ENCODE results near the gene SLC22A7.

The SLC22A7 gene

GRCh38 chr6:43278524-43279078 is 19.5 kb upstream of the SLC22A7 start:
- no peak for DNase-seq (ENCODE audit: insufficient read length, low spot score)
- FAIRE-seq: peak; percentile 50
- TF ChIP-seq TAF1 (IDR thresholded peaks at IDR 0.05; ENCODE audit: low read depth, low read length) (no peak), POLR2A (IDR thresholded peaks at IDR 0.05; ENCODE audit: low read depth, low read length) (no peak), SPI1 (IDR thresholded peaks at IDR 0.05; ENCODE audit: low read depth, low read length) (no peak), PAX5 (IDR thresholded peaks at IDR 0.05; ENCODE audit: insufficient read depth, low read length, severe bottlenecking) (no peak), POU2F2 (IDR thresholded peaks at IDR 0.05; ENCODE audit: low read depth, low read length) (no peak), POLR2AphosphoS5 (IDR thresholded peaks at IDR 0.05; ENCODE audit: low read depth, low read length) (no peak)

GRCh38 chr6:43280234-43280633 is 17.8 kb upstream of the SLC22A7 start:
- no peak for DNase-seq (ENCODE audit: insufficient read length, low spot score)
- TF ChIP-seq SPI1 (IDR thresholded peaks at IDR 0.05; ENCODE audit: low read depth, low read length) (no peak), POLR2AphosphoS5 (IDR thresholded peaks at IDR 0.05; ENCODE audit: low read depth, low read length) (no peak)

GRCh38 chr6:43282060-43282459 is 16.0 kb upstream of the SLC22A7 start:
- FAIRE-seq (no peak), DNase-seq (ENCODE audit: insufficient read length, low spot score) (no peak)
- TF ChIP-seq PAX5 (IDR thresholded peaks at IDR 0.05; ENCODE audit: insufficient read depth, low read length, severe bottlenecking): no peak
- no peak for TF ChIP-seq POLR2A (IDR thresholded peaks at IDR 0.05; ENCODE audit: low read depth, low read length)
- TF ChIP-seq POU2F2 (IDR thresholded peaks at IDR 0.05; ENCODE audit: low read depth, low read length): no peak
- no peak for TF ChIP-seq TAF1 (IDR thresholded peaks at IDR 0.05; ENCODE audit: low read depth, low read length)
- TF ChIP-seq POLR2AphosphoS5 (IDR thresholded peaks at IDR 0.05; ENCODE audit: low read depth, low read length): no peak
- no peak for TF ChIP-seq SPI1 (IDR thresholded peaks at IDR 0.05; ENCODE audit: low read depth, low read length)

More at GRCh38 chr6:43280234-43280633, 17.8 kb upstream of the SLC22A7 start:
- no peak for FAIRE-seq

GRCh38 chr6:43282636-43283513 is 15.2 kb upstream of the SLC22A7 start:
- FAIRE-seq (no peak), DNase-seq (ENCODE audit: insufficient read length, low spot score) (no peak)
- TF ChIP-seq POLR2A (IDR thresholded peaks at IDR 0.05; ENCODE audit: low read depth, low read length) (no peak), TAF1 (IDR thresholded peaks at IDR 0.05; ENCODE audit: low read depth, low read length) (no peak), POU2F2 (IDR thresholded peaks at IDR 0.05; ENCODE audit: low read depth, low read length) (no peak), POLR2AphosphoS5 (IDR thresholded peaks at IDR 0.05; ENCODE audit: low read depth, low read length) (no peak), PAX5 (IDR thresholded peaks at IDR 0.05; ENCODE audit: insufficient read depth, low read length, severe bottlenecking) (no peak), SPI1 (IDR thresholded peaks at IDR 0.05; ENCODE audit: low read depth, low read length) (no peak)

GRCh38 chr6:43283514-43283901 is 14.6 kb upstream of the SLC22A7 start:
- no peak for FAIRE-seq
- TF ChIP-seq POLR2A (IDR thresholded peaks at IDR 0.05; ENCODE audit: low read depth, low read length): no peak
- no peak for TF ChIP-seq PAX5 (IDR thresholded peaks at IDR 0.05; ENCODE audit: insufficient read depth, low read length, severe bottlenecking)
- TF ChIP-seq POU2F2 (IDR thresholded peaks at IDR 0.05; ENCODE audit: low read depth, low read length): no peak
- TF ChIP-seq POLR2AphosphoS5 (IDR thresholded peaks at IDR 0.05; ENCODE audit: low read depth, low read length): no peak
- no peak for TF ChIP-seq SPI1 (IDR thresholded peaks at IDR 0.05; ENCODE audit: low read depth, low read length)
- TF ChIP-seq TAF1 (IDR thresholded peaks at IDR 0.05; ENCODE audit: low read depth, low read length): no peak
- DNase-seq (ENCODE audit: insufficient read length, low spot score): no peak

GRCh38 chr6:43283905-43284304 is 14.2 kb upstream of the SLC22A7 start:
- no peak for TF ChIP-seq SPI1 (IDR thresholded peaks at IDR 0.05; ENCODE audit: low read depth, low read length)
- no peak for TF ChIP-seq TAF1 (IDR thresholded peaks at IDR 0.05; ENCODE audit: low read depth, low read length)
- no peak for TF ChIP-seq POU2F2 (IDR thresholded peaks at IDR 0.05; ENCODE audit: low read depth, low read length)
- no peak for TF ChIP-seq POLR2AphosphoS5 (IDR thresholded peaks at IDR 0.05; ENCODE audit: low read depth, low read length)
- no peak for TF ChIP-seq POLR2A (IDR thresholded peaks at IDR 0.05; ENCODE audit: low read depth, low read length)
- no peak for TF ChIP-seq PAX5 (IDR thresholded peaks at IDR 0.05; ENCODE audit: insufficient read depth, low read length, severe bottlenecking)
- DNase-seq (ENCODE audit: insufficient read length, low spot score) (no peak), FAIRE-seq (no peak)

GRCh38 chr6:43284991-43285781 is 12.9 kb upstream of the SLC22A7 start:
- DNase-seq (ENCODE audit: insufficient read length, low spot score) (no peak), FAIRE-seq (no peak)
- TF ChIP-seq POLR2A (IDR thresholded peaks at IDR 0.05; ENCODE audit: low read depth, low read length): no peak
- no peak for TF ChIP-seq PAX5 (IDR thresholded peaks at IDR 0.05; ENCODE audit: insufficient read depth, low read length, severe bottlenecking)
- TF ChIP-seq SPI1 (IDR thresholded peaks at IDR 0.05; ENCODE audit: low read depth, low read length): no peak
- no peak for TF ChIP-seq POU2F2 (IDR thresholded peaks at IDR 0.05; ENCODE audit: low read depth, low read length)
- TF ChIP-seq POLR2AphosphoS5 (IDR thresholded peaks at IDR 0.05; ENCODE audit: low read depth, low read length): no peak
- no peak for TF ChIP-seq TAF1 (IDR thresholded peaks at IDR 0.05; ENCODE audit: low read depth, low read length)

GRCh38 chr6:43285832-43286231 is 12.2 kb upstream of the SLC22A7 start:
- no peak for DNase-seq (ENCODE audit: insufficient read length, low spot score)
- no peak for FAIRE-seq
- no peak for TF ChIP-seq TAF1 (IDR thresholded peaks at IDR 0.05; ENCODE audit: low read depth, low read length)
- no peak for TF ChIP-seq POU2F2 (IDR thresholded peaks at IDR 0.05; ENCODE audit: low read depth, low read length)
- TF ChIP-seq POLR2AphosphoS5 (IDR thresholded peaks at IDR 0.05; ENCODE audit: low read depth, low read length): no peak
- no peak for TF ChIP-seq PAX5 (IDR thresholded peaks at IDR 0.05; ENCODE audit: insufficient read depth, low read length, severe bottlenecking)
- no peak for TF ChIP-seq SPI1 (IDR thresholded peaks at IDR 0.05; ENCODE audit: low read depth, low read length)
- TF ChIP-seq POLR2A (IDR thresholded peaks at IDR 0.05; ENCODE audit: low read depth, low read length): no peak

GRCh38 chr6:43286456-43286979 is 11.5 kb upstream of the SLC22A7 start:
- FAIRE-seq (no peak), DNase-seq (ENCODE audit: insufficient read length, low spot score) (no peak)
- TF ChIP-seq POLR2A (IDR thresholded peaks at IDR 0.05; ENCODE audit: low read depth, low read length) (no peak), PAX5 (IDR thresholded peaks at IDR 0.05; ENCODE audit: insufficient read depth, low read length, severe bottlenecking) (no peak), SPI1 (IDR thresholded peaks at IDR 0.05; ENCODE audit: low read depth, low read length) (no peak), POU2F2 (IDR thresholded peaks at IDR 0.05; ENCODE audit: low read depth, low read length) (no peak), POLR2AphosphoS5 (IDR thresholded peaks at IDR 0.05; ENCODE audit: low read depth, low read length) (no peak), TAF1 (IDR thresholded peaks at IDR 0.05; ENCODE audit: low read depth, low read length) (no peak)
